Fibroblast of mammary gland (primary cell): Measurements from ENCODE around the gene PCNP.
"Not testable (repeated sequence)": the region's sequence is repeated elsewhere in the genome, so short reads cannot be mapped to it uniquely, and the experiment has no call there.

Source experiments
- DNase-seq: peaks from one replicate; pipeline ENCODE4 v3.0.0-alpha.2; 2010; ENCODE audit warnings: low read depth
- H3K4me3 ChIP-seq: 2 replicates; pipeline ENCODE4 v1.5.1; 2011; ENCODE audit warnings: low read depth, mild to moderate bottlenecking, low read length, moderate library complexity; ENCODE audit not compliant: control insufficient read depth
- TF ChIP-seq, protein P1 (sequence below): conservative IDR thresholded peaks from 2 replicates; pipeline ENCODE4 v1.5.1; 2011; ENCODE audit warnings: low read depth, low read length, inconsistent platforms; ENCODE audit not compliant: control insufficient read depth, insufficient read depth

PCNP gene

GRCh38 chr3:101603184-101603583 lies 29.2 kb downstream of the PCNP start:
- TF ChIP-seq, protein P1, sequence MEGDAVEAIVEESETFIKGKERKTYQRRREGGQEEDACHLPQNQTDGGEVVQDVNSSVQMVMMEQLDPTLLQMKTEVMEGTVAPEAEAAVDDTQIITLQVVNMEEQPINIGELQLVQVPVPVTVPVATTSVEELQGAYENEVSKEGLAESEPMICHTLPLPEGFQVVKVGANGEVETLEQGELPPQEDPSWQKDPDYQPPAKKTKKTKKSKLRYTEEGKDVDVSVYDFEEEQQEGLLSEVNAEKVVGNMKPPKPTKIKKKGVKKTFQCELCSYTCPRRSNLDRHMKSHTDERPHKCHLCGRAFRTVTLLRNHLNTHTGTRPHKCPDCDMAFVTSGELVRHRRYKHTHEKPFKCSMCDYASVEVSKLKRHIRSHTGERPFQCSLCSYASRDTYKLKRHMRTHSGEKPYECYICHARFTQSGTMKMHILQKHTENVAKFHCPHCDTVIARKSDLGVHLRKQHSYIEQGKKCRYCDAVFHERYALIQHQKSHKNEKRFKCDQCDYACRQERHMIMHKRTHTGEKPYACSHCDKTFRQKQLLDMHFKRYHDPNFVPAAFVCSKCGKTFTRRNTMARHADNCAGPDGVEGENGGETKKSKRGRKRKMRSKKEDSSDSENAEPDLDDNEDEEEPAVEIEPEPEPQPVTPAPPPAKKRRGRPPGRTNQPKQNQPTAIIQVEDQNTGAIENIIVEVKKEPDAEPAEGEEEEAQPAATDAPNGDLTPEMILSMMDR = no peak
- DNase-seq = no peak
- no peak overlapping the region for H3K4me3 ChIP-seq

- DNase-seq, H3K4me3 ChIP-seq: not testable (repeated sequence)
These were observed 31.4 kb downstream of the PCNP start for GRCh38 chr3:101605398-101605797.

- DNase-seq = no peak
- TF ChIP-seq, protein P1 = no peak
- H3K4me3 ChIP-seq = no peak overlapping the region
These were observed 37.0 kb downstream of the PCNP start for GRCh38 chr3:101611023-101611422.

DNA sequence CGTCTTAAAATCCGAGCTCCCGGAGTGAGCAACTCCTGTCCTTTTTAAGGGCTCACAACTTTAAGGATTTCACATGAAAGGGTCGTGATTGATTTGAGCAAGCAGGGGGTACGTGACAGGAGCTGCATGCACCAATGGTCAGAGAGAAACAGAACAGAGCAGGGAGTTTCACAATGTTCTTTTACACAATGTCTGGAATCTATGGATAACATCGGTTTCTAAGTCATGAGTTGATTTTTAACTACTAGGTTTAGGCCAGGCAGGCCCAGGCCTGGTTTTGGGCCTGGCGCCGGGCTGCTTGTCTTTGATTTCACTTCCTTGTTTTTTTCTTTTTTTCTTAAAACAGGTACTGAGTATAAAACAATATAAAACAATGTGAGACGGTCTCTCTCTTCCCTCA lies 39.0 kb downstream of the PCNP start:
- H3K4me3 ChIP-seq, DNase-seq: not testable (repeated sequence)

DNA sequence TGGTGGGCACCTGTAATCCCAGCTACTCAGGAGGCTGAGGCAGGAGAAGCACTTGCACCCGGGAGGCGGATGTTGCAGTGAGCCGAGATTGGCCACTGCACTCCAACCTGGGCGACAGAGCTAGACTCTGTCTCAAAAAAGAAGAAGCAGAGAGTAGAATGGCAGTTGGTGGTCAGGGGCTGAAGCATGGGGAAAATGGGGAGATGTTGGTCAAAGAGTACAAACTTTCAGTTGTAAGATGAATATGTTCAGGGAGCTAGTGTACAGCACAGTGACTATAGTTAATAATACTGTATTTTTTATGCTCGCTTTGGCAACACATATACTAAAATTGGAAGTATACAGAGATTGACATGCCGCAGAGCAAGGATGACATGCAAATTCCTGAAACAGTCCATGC lies 41.5 kb downstream of the PCNP start:
- no peak for DNase-seq
- TF ChIP-seq, protein P1 = no peak
- no peak overlapping the region for H3K4me3 ChIP-seq

- TF ChIP-seq, protein P1 = no peak
- DNase-seq = no peak
- no peak overlapping the region for H3K4me3 ChIP-seq
These were observed 43.5 kb downstream of the PCNP start for GRCh38 chr3:101617478-101617877.

DNA sequence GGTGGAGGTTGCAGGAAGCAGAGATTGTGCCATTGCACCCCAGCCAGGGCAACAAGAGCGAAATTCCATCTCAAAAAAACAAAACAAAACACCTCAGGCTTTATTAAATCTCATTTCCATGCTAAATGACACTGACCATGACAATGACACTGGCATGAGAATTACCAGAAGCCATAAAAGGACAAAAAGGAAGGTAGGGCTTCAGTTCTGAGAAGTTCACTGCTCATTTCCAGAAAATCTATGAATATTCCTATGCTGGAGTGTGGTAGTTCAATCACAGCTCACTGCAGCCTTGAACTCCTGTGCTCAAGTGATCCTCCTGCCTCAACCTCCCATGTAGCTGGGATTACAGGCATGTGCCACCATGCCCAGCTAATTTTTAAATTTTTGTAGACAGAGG lies 44.7 kb downstream of the PCNP start:
- TF ChIP-seq, protein P1 = no peak

GRCh38 chr3:101619734-101620133 lies 45.8 kb downstream of the PCNP start:
- no peak for DNase-seq

More for the DNA sequence above, 44.7 kb downstream of the PCNP start:
- no peak for DNase-seq
- no peak overlapping the region for H3K4me3 ChIP-seq

More at GRCh38 chr3:101619734-101620133, 45.8 kb downstream of the PCNP start:
- TF ChIP-seq, protein P1 = no peak
- H3K4me3 ChIP-seq = no peak overlapping the region
